Renal pelvis (tissue), 4 donors: ENCODE results near the gene DAAM1. TPM values are rescaled to one million over a fixed set of nuclear protein-coding genes. Genes with fewer than 3 reads are reported as not detected.

Experiments used
- DNase-seq: peaks from one replicate; pipeline ENCODE4 v3.0.0-alpha.2; 2013
- polyA plus RNA-seq, 3 donors: library from polyadenylated mRNA; unstranded; fragments of 120-200 nt; gene quantifications; one replicate each; pipeline ENCODE4 v1.2.1, GENCODE V29; 2013; ENCODE audit not compliant: insufficient read length in 3 of 3

DAAM1 gene
- polyA plus RNA-seq, 3 donors, result 46.6 to 51.4 (median 50.0) TPM

DNA sequence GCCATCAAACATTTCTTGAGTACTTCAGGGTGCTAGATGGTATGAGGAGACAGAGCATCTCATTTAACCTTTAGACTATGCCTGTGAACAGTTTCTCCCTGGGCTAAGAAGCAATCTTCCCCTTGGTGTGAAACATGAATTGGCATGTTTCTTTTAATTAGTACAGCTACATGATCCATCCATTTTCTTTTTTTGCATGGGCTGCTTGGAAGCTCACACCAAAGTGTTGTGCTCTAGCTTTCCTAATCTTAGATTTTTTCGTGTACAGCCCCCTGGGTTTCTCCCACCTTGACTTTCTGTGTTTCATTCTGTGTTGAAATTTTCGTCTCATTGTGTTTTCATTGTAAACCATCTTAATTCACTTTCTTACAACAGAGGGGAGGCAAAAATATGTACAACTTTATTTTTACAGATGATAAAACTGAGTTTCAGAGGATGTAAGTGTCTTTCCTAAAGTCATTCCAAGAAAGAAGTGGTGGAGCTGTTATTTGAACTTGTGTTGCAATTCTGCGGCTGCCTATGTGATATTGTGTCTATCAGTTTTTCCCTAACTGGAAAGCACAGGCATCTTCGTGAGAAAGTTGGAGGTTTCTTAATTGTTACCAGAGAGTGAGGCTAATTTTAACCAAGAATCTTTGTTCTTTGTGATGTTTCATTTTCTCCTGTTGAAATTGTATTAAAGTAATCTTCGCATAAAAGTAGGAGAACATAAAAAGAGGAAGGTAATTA lies 64.5 kb downstream of the DAAM1 start:
- no peak for DNase-seq

DNA sequence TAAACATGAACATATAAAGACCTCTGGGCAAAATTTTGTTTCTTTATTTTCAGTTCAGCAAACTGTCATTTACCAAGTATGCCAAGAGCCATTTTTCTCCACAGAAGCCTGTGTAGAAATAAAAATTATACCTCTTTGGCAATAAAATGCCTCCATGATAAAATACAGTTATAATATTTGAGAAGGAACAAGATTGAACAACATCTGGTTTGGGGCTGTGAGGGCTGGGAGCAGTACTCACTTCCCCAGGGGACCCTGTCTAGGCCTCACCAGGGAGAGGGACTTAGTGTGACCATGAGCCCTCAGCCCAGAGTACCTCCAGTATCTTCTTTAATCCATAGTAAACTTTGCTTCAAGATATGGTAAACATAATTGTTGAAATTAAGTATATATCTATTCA lies 65.1 kb downstream of the DAAM1 start:
- DNase-seq, result no peak

- peak; percentile 82 for DNase-seq
These were observed 65.9 kb downstream of the DAAM1 start for GRCh38 chr14:59254146-59254910.

DNA sequence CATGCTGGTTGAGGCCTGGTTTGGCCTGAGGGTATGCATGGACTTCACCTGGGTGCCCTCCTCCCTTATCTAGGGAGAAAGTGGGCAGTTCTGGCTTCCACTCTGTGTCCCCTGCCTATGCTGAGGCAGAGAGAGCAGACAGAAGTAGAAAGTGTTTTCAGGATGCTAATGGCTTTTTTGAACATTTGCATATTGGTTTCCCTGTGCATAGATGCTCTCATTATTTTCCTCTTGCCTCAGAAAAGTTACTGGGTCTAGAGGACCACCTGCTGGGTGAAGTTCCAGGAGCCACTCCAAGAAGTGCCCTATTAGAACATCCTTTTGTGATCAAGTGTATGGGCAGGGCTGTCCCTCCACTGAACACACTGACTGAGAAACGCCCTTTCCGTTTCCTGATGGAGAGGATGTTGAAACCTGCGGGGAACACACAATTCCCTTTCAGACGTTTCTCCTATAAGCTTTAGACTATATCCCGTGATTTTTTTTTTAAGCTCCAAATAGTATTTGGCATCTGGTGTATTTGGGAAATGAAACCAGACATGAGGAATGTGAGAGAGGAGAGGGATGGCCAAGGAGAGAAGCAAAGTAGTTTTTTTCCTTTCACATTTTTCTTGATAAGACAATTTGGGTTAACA lies 66.6 kb downstream of the DAAM1 start:
- DNase-seq, result no peak

GRCh38 chr14:59256331-59256730 lies 67.9 kb downstream of the DAAM1 start:
- no peak for DNase-seq

DNA sequence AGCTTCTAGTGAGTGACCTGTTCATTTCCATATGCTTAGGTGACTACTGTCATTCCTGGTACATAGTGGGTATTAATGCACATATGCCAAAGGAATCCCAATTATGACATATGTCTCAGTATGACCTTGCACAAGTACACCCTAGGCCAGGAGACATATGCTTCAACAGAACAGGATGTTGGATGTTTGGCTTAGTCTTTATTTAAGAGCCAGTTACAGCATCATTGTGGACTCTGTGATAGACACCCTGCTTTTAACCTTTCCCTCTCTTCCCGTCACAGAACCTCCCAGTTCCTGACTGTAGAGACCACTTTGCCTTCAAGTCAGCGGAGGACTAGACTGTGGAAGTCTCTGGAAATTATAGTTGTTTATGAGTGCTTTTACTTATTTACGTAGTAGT lies 72.9 kb downstream of the DAAM1 start:
- no peak for DNase-seq

DNA sequence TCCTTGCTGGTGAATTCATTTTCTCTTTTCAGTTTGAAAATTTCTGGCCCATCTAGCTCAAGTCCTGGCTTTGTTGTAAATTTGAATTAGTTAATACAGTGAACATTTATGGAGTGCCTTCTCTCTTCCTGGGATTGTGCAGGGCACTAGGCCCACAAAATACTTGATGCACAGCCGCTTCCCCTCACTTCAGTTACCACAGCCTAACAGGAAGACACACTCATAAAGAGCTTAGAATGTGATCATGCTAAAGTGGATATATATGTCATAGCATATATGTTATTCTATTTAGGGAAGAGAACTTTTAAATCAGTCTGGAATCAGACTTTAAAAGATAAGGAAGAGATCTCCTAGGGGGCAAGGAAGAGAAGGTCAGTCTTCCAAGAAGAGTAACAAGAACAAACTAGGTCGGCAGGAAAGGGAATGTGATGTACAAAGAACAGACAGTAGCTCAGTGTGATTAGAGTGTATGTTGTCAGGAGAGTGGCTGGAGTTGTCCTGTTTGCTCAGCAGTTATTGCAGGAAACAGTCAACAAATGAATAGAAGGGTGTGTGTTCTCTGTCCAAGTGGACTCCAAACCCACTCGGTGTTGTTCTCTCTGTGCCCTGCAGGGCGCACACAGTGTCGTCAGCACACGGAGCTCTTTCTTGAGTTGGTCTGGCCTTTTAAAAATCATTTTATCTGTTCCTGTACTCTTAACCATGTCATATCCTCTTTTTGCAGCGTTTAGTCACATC lies 74.4 kb downstream of the DAAM1 start:
- no peak for DNase-seq

DNA sequence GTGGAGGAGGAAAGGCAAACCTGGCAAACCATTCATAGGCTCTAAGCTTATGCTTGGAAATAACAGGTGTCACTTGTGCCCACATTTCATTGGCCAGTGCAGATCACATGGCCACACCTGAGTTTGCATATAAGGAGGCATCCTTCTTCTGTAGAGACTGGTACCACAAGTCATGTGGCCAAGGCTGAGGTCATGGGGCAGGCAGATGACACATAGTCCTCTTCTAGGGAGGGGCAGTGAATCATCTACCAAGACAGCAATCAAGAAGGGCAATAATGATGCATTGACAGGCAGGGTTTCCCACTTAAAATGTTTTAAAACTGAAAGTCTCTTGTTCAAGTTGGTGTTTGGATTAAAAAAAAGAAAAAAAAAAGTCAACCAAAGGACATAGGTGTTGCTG lies 77.3 kb downstream of the DAAM1 start:
- no peak for DNase-seq

- no peak for DNase-seq
These were observed 78.6 kb downstream of the DAAM1 start for GRCh38 chr14:59267046-59267445.

GRCh38 chr14:59268011-59268410 lies 79.5 kb downstream of the DAAM1 start:
- no peak for DNase-seq

DNA sequence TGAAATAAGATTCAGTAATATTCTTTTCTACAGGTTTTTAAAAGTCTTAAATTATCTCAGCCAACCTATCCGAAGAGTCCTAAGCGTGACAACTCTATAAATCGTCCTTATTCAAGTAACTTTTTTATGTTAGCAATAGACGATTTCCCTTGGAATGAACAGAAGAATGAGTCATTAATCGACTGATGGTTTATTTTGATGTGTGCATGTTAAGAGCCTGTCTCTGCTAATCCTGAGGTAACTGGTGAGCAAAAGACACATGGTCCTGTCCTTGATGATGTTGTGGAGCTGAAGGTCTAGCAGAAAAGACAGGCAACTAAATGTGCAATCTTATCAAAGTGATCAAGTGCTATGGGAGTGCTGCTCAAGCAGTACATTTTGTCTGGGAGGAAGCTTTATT lies 80.4 kb downstream of the DAAM1 start:
- no peak for DNase-seq

DNA sequence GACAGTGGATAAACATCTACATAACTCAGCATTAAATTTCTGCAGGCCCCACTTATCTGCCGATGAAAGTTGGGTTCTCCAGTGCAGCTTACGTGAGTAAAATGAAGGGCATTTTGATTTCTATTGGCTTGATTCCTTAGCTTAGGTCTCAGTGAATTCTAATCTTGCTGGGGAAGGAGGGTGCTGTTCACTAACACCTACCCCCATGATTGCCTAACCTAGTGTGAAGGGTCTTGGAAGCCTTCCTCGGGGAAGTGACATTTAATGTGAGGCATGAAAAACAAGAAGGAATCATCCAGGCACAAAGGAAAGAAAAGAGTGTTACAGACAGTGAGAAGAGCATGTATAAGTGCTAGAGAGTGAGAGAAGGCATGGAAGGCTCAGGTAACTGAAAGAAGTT lies 81.0 kb downstream of the DAAM1 start:
- DNase-seq, result no peak

GRCh38 chr14:59271256-59271655 lies 82.8 kb downstream of the DAAM1 start:
- no peak for DNase-seq

GRCh38 chr14:59271734-59272133 lies 83.3 kb downstream of the DAAM1 start:
- DNase-seq, result no peak

DNA sequence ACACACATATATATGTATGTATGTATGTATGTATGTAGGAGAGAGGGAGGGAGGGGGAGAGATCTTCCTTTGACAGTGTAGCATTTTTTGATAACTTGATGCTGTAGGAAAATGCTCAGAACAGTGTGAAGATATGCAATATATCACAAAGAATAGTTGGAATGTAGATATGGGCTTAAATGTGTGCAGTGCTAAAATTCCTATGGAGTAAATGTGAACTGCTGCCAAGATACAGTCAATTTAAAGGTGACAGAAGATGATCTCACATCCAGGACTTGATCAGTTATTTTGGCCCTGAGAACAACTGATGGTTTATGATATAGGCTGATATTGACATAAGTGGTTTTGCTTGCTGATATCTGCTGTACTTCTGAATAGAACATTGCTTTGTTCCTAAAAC lies 84.2 kb downstream of the DAAM1 start:
- no peak for DNase-seq

GRCh38 chr14:59273737-59274136 lies 85.3 kb downstream of the DAAM1 start:
- no peak for DNase-seq

GRCh38 chr14:59274991-59275391 lies 86.5 kb downstream of the DAAM1 start:
- no peak for DNase-seq

- no peak for DNase-seq
These were observed 87.2 kb downstream of the DAAM1 start for GRCh38 chr14:59275668-59276067.

DNA sequence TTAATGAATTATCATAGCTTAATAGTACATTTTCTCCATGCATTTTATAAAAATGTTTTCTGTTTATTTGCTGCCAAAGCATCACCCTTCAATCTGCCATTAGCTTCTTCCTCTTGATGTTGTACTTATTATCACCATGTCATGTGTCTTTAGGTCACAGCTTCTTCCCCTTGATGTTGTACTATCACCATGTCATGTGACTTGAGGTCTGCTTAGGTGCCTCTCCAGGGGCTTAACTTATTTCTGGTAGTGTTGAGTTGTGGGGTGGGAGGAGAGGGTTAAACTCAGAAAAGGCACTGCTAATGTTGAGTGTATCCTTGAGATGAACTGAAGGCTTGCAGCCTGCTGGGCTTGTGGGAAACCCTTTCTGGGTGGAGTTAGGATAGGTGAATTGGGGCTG lies 87.8 kb downstream of the DAAM1 start:
- DNase-seq, result no peak

DNA sequence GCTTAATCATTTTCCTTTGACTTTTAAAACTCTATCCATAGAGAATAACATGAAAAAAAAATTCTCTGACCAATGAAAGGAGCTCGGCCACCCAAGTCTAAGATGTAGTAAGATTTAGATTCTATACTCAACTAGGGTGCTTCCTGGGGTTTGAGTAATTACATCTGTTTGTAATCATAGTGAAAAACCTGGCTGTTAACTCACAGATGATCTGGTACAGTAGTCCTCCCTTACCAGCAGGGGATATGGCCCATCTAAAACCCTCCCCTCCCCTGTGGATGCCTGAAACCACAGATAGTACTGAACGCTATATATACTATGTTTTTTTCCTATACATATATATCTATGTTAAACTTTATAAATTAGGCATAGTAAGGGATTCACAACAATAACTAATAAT lies 89.2 kb downstream of the DAAM1 start:
- no peak for DNase-seq

GRCh38 chr14:59278111-59278510 lies 89.6 kb downstream of the DAAM1 start:
- DNase-seq, result no peak

DNA sequence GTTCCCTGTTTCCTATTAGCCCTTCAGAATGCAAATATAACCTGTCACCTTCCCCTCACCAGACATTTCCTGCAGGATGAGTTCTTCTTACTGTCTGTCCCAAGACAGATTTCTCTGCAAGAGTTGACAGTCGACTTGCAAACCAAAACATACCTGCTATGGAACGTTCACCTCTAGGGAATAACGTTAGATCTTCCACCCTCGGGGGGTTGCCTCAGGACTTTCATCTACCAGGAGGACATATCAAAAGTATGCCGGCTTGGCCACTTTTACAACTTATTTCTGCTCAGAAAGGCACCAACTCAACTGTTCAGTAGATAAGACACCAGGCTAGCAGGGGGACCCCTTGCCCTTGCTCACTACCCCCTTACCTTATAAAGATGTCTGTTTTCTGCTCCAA lies 92.5 kb downstream of the DAAM1 start:
- DNase-seq, result no peak
